HS-27A (cell line): ENCODE results near the gene HSD17B2.
"Not testable (repeated sequence)": the region's sequence is repeated elsewhere in the genome, so short reads cannot be mapped to it uniquely, and the experiment has no call there.

Experiments
- DNase-seq: peaks from one replicate; pipeline ENCODE4 v3.0.0-alpha.2; 2012; ENCODE audit warnings: low read depth, missing footprints

Gene HSD17B2

GRCh38 chr16:82081264-82081663, 46.2 kb downstream of the HSD17B2 start:
- DNase-seq: no peak

- DNase-seq: no peak
Measured at GRCh38 chr16:82082097-82082496, 47.0 kb downstream of the HSD17B2 start.

- DNase-seq: peak; percentile 40
Measured at GRCh38 chr16:82082543-82083244, 47.6 kb downstream of the HSD17B2 start.

- no peak for DNase-seq
Measured at GRCh38 chr16:82083710-82084353, 48.8 kb downstream of the HSD17B2 start.

- DNase-seq: no peak
Measured at GRCh38 chr16:82085011-82085779, 50.1 kb downstream of the HSD17B2 start.

GRCh38 chr16:82088483-82088882, 53.4 kb downstream of the HSD17B2 start:
- DNase-seq: no peak

GRCh38 chr16:82091241-82091640, 56.2 kb downstream of the HSD17B2 start:
- DNase-seq: peak; percentile 29

GRCh38 chr16:82092711-82093110, 57.7 kb downstream of the HSD17B2 start:
- peak; percentile 20 for DNase-seq

GRCh38 chr16:82093666-82094300, 58.7 kb downstream of the HSD17B2 start:
- no peak for DNase-seq

GRCh38 chr16:82094942-82095540, 60.0 kb downstream of the HSD17B2 start:
- no peak for DNase-seq

GRCh38 chr16:82096641-82097040, 61.6 kb downstream of the HSD17B2 start:
- no peak for DNase-seq

- DNase-seq: no peak
Measured at GRCh38 chr16:82105107-82105506, 70.1 kb downstream of the HSD17B2 start.

GRCh38 chr16:82108100-82108499, 73.0 kb downstream of the HSD17B2 start:
- DNase-seq: no peak

GRCh38 chr16:82108774-82109173, 73.7 kb downstream of the HSD17B2 start:
- DNase-seq: no peak

- not testable (repeated sequence) for DNase-seq
Measured at GRCh38 chr16:82109266-82109665, 74.2 kb downstream of the HSD17B2 start.

GRCh38 chr16:82111944-82112343, 76.9 kb downstream of the HSD17B2 start:
- DNase-seq: no peak

- DNase-seq: no peak
Measured at GRCh38 chr16:82113741-82114140, 78.7 kb downstream of the HSD17B2 start.

- DNase-seq: no peak
Measured at GRCh38 chr16:82116535-82116934, 81.5 kb downstream of the HSD17B2 start.

- no peak for DNase-seq
Measured at GRCh38 chr16:82118749-82119148, 83.7 kb downstream of the HSD17B2 start.

- no peak for DNase-seq
Measured at GRCh38 chr16:82119405-82119804, 84.4 kb downstream of the HSD17B2 start.

GRCh38 chr16:82124651-82125050, 89.6 kb downstream of the HSD17B2 start:
- no peak for DNase-seq

GRCh38 chr16:82129881-82130280, 94.8 kb downstream of the HSD17B2 start:
- no peak for DNase-seq
